ENCODE measurements around the gene G6PD. TPM values are rescaled to one million over a fixed set of nuclear protein-coding genes. Genes with fewer than 3 reads are reported as not detected.
A peak's percentile ranks its signal among the peaks of the same experiment; 100 is the strongest.

Gene G6PD
- 615 TPM for total RNA-seq (2021; ENCODE audit: unreplicated experiment)
- 973 TPM for polyA plus RNA-seq (2012; ENCODE audit: insufficient read length)
- percentile 86 among the genes with signal in this experiment for Bru-seq, nascent RNA
- percentile 81 among the genes with signal in this experiment for BruChase-seq, experiment 1, labeled RNA remaining after a 2-hour chase
- BruChase-seq, experiment 2, labeled RNA remaining after a 6-hour chase: percentile 90 among the genes with signal in this experiment
- long read RNA-seq, transcript G6PD-211 (13 exons, 2,632 nt): major isoform, 35 of 149 reads
- long read RNA-seq, partial matches to known transcripts: 56 of 149 reads
- long read RNA-seq, other reads (novel, unspliced or antisense): 54 of 149 reads

DNA sequence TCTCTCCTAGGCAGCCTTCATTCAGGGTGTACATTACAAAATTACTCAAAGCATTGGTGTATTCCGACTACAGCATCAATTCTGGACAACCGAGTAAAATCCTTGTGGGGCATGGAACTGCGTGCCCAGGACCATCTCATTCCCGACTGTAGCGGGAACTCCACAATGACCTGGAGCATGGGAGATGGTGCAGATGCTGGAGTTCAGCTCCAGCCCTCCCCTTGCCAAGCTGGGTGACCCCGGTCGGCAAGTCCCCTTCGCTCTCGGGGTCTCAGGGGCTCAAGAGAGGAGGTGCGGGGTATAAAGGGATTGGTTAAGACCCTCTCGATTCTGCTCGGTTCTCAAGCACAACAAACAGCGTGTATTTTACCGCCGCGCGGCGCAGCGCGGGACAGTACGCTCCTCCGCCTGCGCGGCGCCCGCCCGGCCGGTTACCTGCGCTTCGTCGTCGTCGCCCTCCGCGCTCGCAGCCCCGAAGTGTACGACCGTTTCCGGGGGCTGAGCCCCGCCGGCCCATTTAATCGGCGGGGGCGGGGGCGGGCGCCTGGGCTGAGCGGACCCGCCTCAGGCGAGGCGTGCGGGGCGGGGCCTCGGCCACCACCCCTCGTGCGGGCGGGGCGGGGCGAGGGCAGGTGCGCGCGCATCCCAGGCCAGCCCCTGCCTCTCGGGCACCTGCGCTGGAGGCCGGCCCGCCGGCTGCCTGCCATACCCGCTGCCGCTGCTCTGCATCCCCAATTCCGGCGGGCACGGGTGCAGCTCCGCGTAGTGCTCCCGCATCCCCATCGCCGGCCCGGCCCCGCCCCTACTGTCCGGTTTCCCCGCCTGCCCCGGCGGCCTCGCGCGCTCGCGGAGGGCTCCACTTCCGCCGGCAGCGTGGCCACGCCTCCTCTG is at the start of gene G6PD:
G6PD (minus strand) TSS at position 493 of the 891 bp plus-strand sequence. CDS start 691 bp downstream, outside the sequence.
- ChIA-PET CTCF (no interaction called here), POLR2A (interaction anchor here (0.6 to 1.4 kb wide), 4 partner anchors 47 to 259 kb away, joined by 3 to 9 read pairs (median 6); partner anchors contain the start of genes MPP1 and RPL10)
- Histone ChIP-seq H3K27ac (ENCODE audit: low read length) (peak within 1 kb of the TSS; percentile 99), H3K36me3 (ENCODE audit: control insufficient read depth, insufficient read depth, low read length) (peaks cover 8% of the 10 kb centered on the region), H3K4me3 (ENCODE audit: low read depth in 2 of 2, low read length in 2 of 2) (peak within 1 kb of the TSS; percentile 77 to 98), H3K9me3 (ENCODE audit: control insufficient read depth, insufficient read depth, low read depth, low read length) (no peaks in the 10 kb centered on the region), H3K27me3 (ENCODE audit: control insufficient read depth, insufficient read depth, low read length) (no peaks in the 10 kb centered on the region), H3K4me1 (ENCODE audit: control insufficient read depth, insufficient read depth, low read length) (peaks cover 53% of the 10 kb centered on the region)
- in situ Hi-C loops (cut with HindIII; ENCODE audit: low pct_unique_long_range_greater_than_20kb, low sequenced_read_pairs): no loop called here
- TF ChIP-seq, protein P1, sequence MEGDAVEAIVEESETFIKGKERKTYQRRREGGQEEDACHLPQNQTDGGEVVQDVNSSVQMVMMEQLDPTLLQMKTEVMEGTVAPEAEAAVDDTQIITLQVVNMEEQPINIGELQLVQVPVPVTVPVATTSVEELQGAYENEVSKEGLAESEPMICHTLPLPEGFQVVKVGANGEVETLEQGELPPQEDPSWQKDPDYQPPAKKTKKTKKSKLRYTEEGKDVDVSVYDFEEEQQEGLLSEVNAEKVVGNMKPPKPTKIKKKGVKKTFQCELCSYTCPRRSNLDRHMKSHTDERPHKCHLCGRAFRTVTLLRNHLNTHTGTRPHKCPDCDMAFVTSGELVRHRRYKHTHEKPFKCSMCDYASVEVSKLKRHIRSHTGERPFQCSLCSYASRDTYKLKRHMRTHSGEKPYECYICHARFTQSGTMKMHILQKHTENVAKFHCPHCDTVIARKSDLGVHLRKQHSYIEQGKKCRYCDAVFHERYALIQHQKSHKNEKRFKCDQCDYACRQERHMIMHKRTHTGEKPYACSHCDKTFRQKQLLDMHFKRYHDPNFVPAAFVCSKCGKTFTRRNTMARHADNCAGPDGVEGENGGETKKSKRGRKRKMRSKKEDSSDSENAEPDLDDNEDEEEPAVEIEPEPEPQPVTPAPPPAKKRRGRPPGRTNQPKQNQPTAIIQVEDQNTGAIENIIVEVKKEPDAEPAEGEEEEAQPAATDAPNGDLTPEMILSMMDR (IDR thresholded peaks at IDR 0.05): no peak
- TF ChIP-seq SIN3A (IDR thresholded peaks at IDR 0.05; ENCODE audit: borderline replicate concordance, insufficient read depth, low read depth, low read length) (0 out of 2 replicates have a peak, but pooled peaks have one; percentile 67), POLR2AphosphoS5 (IDR thresholded peaks at IDR 0.05; ENCODE audit: low read depth, low read length) (peak; percentile 94)
- no peak for DNase-seq (ENCODE audit: low read depth, low spot score)
- BruUV-seq (replicated peaks): no TSS peak
- intact Hi-C loops (cut with micrococcal nuclease; ENCODE audit: unreplicated experiment): no loop called here
- peak; percentile 64 for ATAC-seq

DNA sequence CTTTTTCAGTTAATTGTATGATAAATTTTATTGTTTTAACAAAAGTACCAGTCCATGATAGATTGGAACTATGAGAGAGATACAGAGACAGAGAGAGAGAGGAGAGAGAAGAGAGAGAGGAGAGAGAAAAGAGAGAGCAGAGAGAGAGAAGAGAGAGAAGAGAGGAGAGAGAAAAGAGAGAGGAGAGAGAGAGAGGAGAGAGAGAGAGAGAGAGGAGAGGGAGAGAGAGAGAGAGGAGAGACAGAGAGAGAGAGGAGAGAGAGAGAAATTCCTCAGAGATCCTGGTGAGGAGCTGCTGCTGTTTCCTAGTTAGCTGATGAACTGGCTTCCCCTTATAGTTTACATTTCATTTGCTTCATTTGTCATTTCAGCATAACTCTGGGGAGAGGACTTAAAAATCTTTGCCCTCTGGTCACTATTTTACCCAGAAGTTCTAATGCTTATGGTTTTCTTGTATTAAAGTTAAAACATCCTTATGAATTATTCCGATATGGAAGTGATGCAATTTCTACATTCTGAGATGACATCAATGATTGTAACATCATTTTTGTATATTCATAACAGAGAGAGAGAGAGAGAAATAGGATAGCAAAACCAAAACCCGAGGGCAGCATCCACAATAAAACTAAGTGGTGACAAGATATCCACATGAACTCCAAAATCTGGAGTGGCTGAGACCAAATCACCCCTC is 49.1 kb upstream of the G6PD start:
- Histone ChIP-seq H3K27ac (ENCODE audit: low read length) (peak overlapping the region; percentile 69), H3K36me3 (ENCODE audit: control insufficient read depth, insufficient read depth, low read length) (no peaks in the 10 kb centered on the region), H3K9me3 (ENCODE audit: control insufficient read depth, insufficient read depth, low read depth, low read length) (no peaks in the 10 kb centered on the region), H3K4me1 (ENCODE audit: control insufficient read depth, insufficient read depth, low read length) (peaks cover 8% of the 10 kb centered on the region), H3K4me3 (ENCODE audit: low read depth in 2 of 2, low read length in 2 of 2) (no peak overlapping the region), H3K27me3 (ENCODE audit: control insufficient read depth, insufficient read depth, low read length) (no peaks in the 10 kb centered on the region)
- DNase-seq (ENCODE audit: low read depth, low spot score) (no peak), ATAC-seq (no peak)
- CTCF ChIA-PET: no interaction called here
- in situ Hi-C loops (cut with HindIII; ENCODE audit: low pct_unique_long_range_greater_than_20kb, low sequenced_read_pairs): no loop called here
- BruUV-seq (replicated peaks): no TSS peak
- TF ChIP-seq TCF7L2 (IDR thresholded peaks at IDR 0.05; ENCODE audit: low read depth, low read length) (no peak), SIN3A (IDR thresholded peaks at IDR 0.05; ENCODE audit: borderline replicate concordance, insufficient read depth, low read depth, low read length) (no peak), POLR2AphosphoS5 (IDR thresholded peaks at IDR 0.05; ENCODE audit: low read depth, low read length) (no peak)
- TF ChIP-seq, protein P1 (IDR thresholded peaks at IDR 0.05): no peak
- TF ChIP-seq, protein P2, sequence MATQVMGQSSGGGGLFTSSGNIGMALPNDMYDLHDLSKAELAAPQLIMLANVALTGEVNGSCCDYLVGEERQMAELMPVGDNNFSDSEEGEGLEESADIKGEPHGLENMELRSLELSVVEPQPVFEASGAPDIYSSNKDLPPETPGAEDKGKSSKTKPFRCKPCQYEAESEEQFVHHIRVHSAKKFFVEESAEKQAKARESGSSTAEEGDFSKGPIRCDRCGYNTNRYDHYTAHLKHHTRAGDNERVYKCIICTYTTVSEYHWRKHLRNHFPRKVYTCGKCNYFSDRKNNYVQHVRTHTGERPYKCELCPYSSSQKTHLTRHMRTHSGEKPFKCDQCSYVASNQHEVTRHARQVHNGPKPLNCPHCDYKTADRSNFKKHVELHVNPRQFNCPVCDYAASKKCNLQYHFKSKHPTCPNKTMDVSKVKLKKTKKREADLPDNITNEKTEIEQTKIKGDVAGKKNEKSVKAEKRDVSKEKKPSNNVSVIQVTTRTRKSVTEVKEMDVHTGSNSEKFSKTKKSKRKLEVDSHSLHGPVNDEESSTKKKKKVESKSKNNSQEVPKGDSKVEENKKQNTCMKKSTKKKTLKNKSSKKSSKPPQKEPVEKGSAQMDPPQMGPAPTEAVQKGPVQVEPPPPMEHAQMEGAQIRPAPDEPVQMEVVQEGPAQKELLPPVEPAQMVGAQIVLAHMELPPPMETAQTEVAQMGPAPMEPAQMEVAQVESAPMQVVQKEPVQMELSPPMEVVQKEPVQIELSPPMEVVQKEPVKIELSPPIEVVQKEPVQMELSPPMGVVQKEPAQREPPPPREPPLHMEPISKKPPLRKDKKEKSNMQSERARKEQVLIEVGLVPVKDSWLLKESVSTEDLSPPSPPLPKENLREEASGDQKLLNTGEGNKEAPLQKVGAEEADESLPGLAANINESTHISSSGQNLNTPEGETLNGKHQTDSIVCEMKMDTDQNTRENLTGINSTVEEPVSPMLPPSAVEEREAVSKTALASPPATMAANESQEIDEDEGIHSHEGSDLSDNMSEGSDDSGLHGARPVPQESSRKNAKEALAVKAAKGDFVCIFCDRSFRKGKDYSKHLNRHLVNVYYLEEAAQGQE (IDR thresholded peaks at IDR 0.05; ENCODE audit: insufficient read depth in 1 of 2, low read depth in 2 of 2, low read length in 1 of 2): no peak
- intact Hi-C loops (cut with micrococcal nuclease; ENCODE audit: unreplicated experiment): no loop called here
- POLR2A ChIA-PET: no interaction called here

Measured in Panc1 (cell line).